GM13977 (cell line): ENCODE data around the gene LAMA1.

Source experiments
- DNase-seq: peaks from one replicate; pipeline ENCODE4 v3.0.0; 2012; ENCODE audit warnings: low spot score
- CTCF ChIP-seq: IDR thresholded peaks from 2 replicates; pipeline ENCODE4 v1.5.1; 2012; ENCODE audit warnings: mild to moderate bottlenecking, control low read depth; ENCODE audit not compliant: insufficient read depth; ENCODE audit errors: extremely low read depth, missing control alignments
- in situ Hi-C: fragments of 300-500 bp; cut with MboI; formaldehyde crosslinking; loops from one replicate; pipeline ENCODE4 v1.12.0; 2022; ENCODE audit warnings: low sequenced_read_pairs, low pct_unique_long_range_greater_than_20kb, mixed read lengths, inconsistent platforms; ENCODE audit not compliant: unreplicated experiment

LAMA1 gene

GRCh38 chr18:6929370-6930102 is 188.1 kb downstream of the LAMA1 start:
- in situ Hi-C loops, result no loop called here
- DNase-seq, result no peak

GRCh38 chr18:6928359-6928758 is 189.2 kb downstream of the LAMA1 start:
- no peak for TF ChIP-seq CTCF
- in situ Hi-C loops, result no loop called here
- DNase-seq, result no peak

More at GRCh38 chr18:6929370-6930102, 188.1 kb downstream of the LAMA1 start:
- TF ChIP-seq CTCF, result no peak

GRCh38 chr18:6927153-6927552 is 190.4 kb downstream of the LAMA1 start:
- in situ Hi-C loops, result no loop called here
- TF ChIP-seq CTCF, result no peak
- no peak for DNase-seq

GRCh38 chr18:6923220-6923619 is 194.4 kb downstream of the LAMA1 start:
- no peak for DNase-seq
- no peak for TF ChIP-seq CTCF
- in situ Hi-C loops, result no loop called here

GRCh38 chr18:6921571-6921970 is 196.0 kb downstream of the LAMA1 start:
- DNase-seq, result no peak
- TF ChIP-seq CTCF, result no peak
- in situ Hi-C loops, result no loop called here

GRCh38 chr18:6920099-6920955 is 197.3 kb downstream of the LAMA1 start:
- in situ Hi-C loops, result no loop called here
- TF ChIP-seq CTCF, result peak; percentile 61
- DNase-seq, result peak; percentile 48
